Esophagus muscularis mucosa (tissue), 3 donors: ENCODE measurements around the gene ZBTB39.
"Not testable (repeated sequence)": the region's sequence is repeated elsewhere in the genome, so short reads cannot be mapped to it uniquely, and the experiment has no call there.

ENCODE experiments used
- POLR2A ChIP-seq: fragments of 450-650 bp; IDR thresholded peaks from one replicate; pipeline ENCODE4 v1.6.1; 2017; ENCODE audit warnings: antibody characterized with exemption, moderate library complexity, mild to moderate bottlenecking, low read depth
- POLR2AphosphoS5 ChIP-seq, 2 donors: sonication (generic); formaldehyde crosslinking; IDR thresholded peaks; one replicate each; pipeline ENCODE4 v1.6.1; 2017; ENCODE audit warnings: antibody characterized with exemption in 2 of 2
- TF ChIP-seq, protein P1 (sequence below), 3 experiments: fragments of 200-600 bp in 2 of 3; fragments of 450-650 bp in 1 of 3; sonication (generic) in 2 of 3; IDR thresholded peaks; one replicate each; pipeline ENCODE4 v1.5.1; 2017 to 2019; ENCODE audit warnings: antibody characterized with exemption in 3 of 3, mild to moderate bottlenecking in 2 of 3, moderate library complexity in 1 of 3

DNA sequence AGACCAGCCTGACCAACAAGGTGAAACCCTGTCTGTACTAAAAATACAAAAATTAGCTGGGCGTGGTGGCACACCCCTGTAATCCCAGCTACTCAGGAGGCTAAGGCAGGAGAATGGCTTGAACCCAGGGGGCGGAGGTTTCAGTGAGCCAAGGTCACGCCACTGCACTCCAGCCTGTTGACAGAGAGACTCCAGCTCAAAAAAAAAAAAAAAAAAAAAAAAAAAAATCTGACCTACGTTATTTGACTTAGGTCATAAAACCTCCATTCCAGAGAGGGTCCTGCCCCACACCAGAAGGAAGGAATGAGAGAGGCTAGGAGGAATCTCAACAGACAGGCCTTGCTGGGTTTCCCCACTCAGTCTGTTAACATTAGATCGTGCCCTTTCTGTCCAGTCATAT lies 12.0 kb upstream of the ZBTB39 start:
- not testable (repeated sequence) for TF ChIP-seq POLR2A; POLR2AphosphoS5 (IDR thresholded peaks at IDR 0.05)
- TF ChIP-seq, protein P1, sequence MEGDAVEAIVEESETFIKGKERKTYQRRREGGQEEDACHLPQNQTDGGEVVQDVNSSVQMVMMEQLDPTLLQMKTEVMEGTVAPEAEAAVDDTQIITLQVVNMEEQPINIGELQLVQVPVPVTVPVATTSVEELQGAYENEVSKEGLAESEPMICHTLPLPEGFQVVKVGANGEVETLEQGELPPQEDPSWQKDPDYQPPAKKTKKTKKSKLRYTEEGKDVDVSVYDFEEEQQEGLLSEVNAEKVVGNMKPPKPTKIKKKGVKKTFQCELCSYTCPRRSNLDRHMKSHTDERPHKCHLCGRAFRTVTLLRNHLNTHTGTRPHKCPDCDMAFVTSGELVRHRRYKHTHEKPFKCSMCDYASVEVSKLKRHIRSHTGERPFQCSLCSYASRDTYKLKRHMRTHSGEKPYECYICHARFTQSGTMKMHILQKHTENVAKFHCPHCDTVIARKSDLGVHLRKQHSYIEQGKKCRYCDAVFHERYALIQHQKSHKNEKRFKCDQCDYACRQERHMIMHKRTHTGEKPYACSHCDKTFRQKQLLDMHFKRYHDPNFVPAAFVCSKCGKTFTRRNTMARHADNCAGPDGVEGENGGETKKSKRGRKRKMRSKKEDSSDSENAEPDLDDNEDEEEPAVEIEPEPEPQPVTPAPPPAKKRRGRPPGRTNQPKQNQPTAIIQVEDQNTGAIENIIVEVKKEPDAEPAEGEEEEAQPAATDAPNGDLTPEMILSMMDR (IDR thresholded peaks at IDR 0.05) = not testable (repeated sequence)
